PFSK-1 (cell line): ENCODE measurements around the gene SIRT6.

Source experiments
- POLR2AphosphoS5 ChIP-seq: IDR thresholded peaks from 2 replicates; pipeline ENCODE4 v1.6.1; 2012; ENCODE audit warnings: low read depth, mild to moderate bottlenecking, control low read depth, low read length, moderate library complexity
- REST ChIP-seq, 2 experiments: IDR thresholded peaks; 2 replicates each; pipeline versions ENCODE4 v1.6.1 to v1.8.0; 2011 to 2012; ENCODE audit warnings: low read depth in 2 of 2, low read length in 2 of 2, control low read depth in 1 of 2, inconsistent platforms in 1 of 2, mild to moderate bottlenecking in 1 of 2, moderate library complexity in 1 of 2; ENCODE audit not compliant: insufficient read depth in 1 of 2

GRCh38 chr19:4174213-4174894 is 8.0 kb downstream of the SIRT6 start:
- TF ChIP-seq POLR2AphosphoS5 (no peak), REST (IDR thresholded peaks at IDR 0.05; ENCODE audit: insufficient read depth in 1 of 2, low read depth in 2 of 2, low read length in 2 of 2) (no peak)
